Rectal smooth muscle tissue (tissue), 1 donor: ENCODE results near the gene BARHL1.

Source experiments
- H3K27ac ChIP-seq: one replicate; pipeline ENCODE4 v1.7.0; 2013; ENCODE audit warnings: low read depth, low read length, inconsistent platforms
- H3K27me3 ChIP-seq: one replicate; pipeline ENCODE4 v1.7.0; 2013; ENCODE audit warnings: low read length; ENCODE audit not compliant: control insufficient read depth, insufficient read depth
- H3K36me3 ChIP-seq: one replicate; pipeline ENCODE4 v1.7.0; 2013; ENCODE audit warnings: low read length; ENCODE audit not compliant: control insufficient read depth, insufficient read depth
- H3K4me1 ChIP-seq: one replicate; pipeline ENCODE4 v1.7.0; 2013; ENCODE audit warnings: low read length; ENCODE audit not compliant: control insufficient read depth, insufficient read depth
- H3K4me3 ChIP-seq: one replicate; pipeline ENCODE4 v1.7.0; 2013; ENCODE audit warnings: low read length
- H3K9ac ChIP-seq: one replicate; pipeline ENCODE4 v1.7.0; 2013; ENCODE audit warnings: low read length

Gene BARHL1

DNA sequence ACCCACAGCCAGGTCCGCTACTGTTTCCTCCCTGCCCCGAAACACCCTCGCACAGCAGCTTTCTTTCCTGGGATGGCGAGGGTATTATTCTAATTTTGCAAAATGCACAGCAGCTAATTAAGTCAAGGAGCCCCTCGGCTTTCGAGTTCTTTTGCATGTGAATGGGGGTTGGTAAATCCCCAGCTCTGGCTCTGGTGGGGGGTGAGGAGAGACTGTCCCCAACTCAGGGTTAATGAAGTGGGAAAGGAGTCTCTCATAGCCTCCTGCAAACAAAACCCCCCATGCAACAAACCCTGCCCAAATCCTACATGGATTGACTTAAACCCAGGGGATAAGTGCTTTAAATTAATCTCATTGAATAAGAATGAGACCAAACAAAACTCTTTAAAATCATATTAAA, 8.8 kb downstream of the BARHL1 start:
- Histone ChIP-seq H3K27me3 (peaks cover 32% of the 10 kb centered on the region), H3K9ac (no peak overlapping the region), H3K4me3 (no peak overlapping the region), H3K4me1 (no peaks in the 10 kb centered on the region), H3K27ac (no peak overlapping the region), H3K36me3 (no peaks in the 10 kb centered on the region)

DNA sequence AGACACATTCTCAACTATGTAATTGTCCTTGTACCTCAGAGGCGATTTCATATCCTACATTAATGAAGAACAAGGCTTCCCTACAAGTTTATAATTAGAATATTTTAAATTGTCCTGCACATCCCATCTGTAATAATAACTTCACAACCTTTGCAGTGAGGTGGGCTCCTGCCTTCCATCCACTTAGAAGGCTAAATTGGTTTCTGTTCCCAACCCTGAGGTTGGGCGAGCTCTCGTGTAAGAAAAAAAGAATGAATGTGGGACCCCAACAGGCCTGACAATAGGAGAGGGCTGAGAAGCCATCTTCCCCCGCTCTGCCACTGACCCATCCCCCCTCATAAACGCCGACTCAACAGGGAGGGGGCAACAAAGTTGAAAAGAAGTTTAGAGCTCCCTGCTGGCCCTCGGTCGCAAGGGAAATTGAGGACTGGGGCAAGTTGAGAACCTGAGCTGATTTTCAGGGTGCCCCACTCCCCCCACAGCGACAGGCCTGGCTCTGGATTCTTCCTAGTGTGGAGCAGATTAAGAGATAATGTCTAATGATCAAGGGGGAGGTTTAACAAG, 9.4 kb downstream of the BARHL1 start:
- H3K9ac ChIP-seq: no peak overlapping the region
- H3K4me3 ChIP-seq: no peak overlapping the region
- H3K36me3 ChIP-seq: no peaks in the 10 kb centered on the region
- H3K27me3 ChIP-seq: peaks cover 27% of the 10 kb centered on the region
- H3K4me1 ChIP-seq: no peaks in the 10 kb centered on the region
- no peak overlapping the region for H3K27ac ChIP-seq

DNA sequence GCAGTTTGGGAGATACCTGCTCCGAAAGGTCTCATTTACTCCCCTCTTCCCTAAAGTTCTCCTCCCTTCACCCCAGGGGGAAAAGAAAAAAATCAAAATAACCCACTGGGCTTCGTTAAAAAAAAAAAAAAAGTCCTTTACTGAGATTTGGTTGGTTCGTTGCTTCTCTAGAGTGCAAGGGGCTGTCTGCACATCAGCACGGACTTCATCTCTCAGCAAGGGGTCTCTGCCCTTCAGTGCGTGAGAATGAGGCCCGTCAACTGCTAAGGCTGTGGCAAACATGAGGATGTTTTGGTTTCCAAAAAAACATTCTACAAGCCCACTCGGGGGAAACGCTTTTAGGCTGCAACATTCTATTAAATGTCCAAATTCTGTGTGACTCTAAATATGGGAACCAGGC, 10.0 kb downstream of the BARHL1 start:
- Histone ChIP-seq H3K4me3 (no peak overlapping the region), H3K36me3 (no peaks in the 10 kb centered on the region), H3K9ac (no peak overlapping the region), H3K27ac (no peak overlapping the region), H3K27me3 (peaks cover 22% of the 10 kb centered on the region), H3K4me1 (no peaks in the 10 kb centered on the region)

GRCh38 chr9:132594412-132594811, 12.0 kb downstream of the BARHL1 start:
- Histone ChIP-seq H3K27ac (no peak overlapping the region), H3K27me3 (peaks cover 6% of the 10 kb centered on the region), H3K36me3 (no peaks in the 10 kb centered on the region), H3K4me3 (no peak overlapping the region), H3K9ac (no peak overlapping the region), H3K4me1 (no peaks in the 10 kb centered on the region)

DNA sequence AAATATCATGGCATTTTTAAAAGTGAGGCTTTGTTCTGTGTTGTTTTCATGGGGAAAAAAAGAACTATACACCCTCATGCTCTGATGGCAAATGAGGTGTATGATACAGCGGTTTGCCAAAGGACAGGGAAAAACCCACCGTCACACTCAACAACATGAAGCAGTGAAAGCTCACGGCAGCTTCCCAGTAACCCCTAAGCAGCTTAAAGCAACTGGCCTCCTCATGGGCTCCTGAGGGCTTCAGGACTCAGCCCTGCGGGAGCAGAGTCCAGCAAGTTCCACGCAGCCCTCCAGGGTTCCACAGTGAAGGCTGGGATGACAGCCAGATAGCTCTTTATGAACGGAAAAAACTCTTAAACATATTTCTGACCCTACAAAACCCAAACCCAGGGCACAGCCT, 12.9 kb downstream of the BARHL1 start:
- peaks cover 4% of the 10 kb centered on the region for H3K27me3 ChIP-seq
- H3K9ac ChIP-seq: no peak overlapping the region
- H3K4me1 ChIP-seq: no peaks in the 10 kb centered on the region
- no peak overlapping the region for H3K27ac ChIP-seq
- H3K36me3 ChIP-seq: no peaks in the 10 kb centered on the region
- H3K4me3 ChIP-seq: no peak overlapping the region

GRCh38 chr9:132596200-132596599, 13.8 kb downstream of the BARHL1 start:
- Histone ChIP-seq H3K36me3 (peaks cover 3% of the 10 kb centered on the region), H3K27me3 (peaks cover 4% of the 10 kb centered on the region), H3K4me3 (no peak overlapping the region), H3K4me1 (no peaks in the 10 kb centered on the region), H3K27ac (no peak overlapping the region), H3K9ac (no peak overlapping the region)

DNA sequence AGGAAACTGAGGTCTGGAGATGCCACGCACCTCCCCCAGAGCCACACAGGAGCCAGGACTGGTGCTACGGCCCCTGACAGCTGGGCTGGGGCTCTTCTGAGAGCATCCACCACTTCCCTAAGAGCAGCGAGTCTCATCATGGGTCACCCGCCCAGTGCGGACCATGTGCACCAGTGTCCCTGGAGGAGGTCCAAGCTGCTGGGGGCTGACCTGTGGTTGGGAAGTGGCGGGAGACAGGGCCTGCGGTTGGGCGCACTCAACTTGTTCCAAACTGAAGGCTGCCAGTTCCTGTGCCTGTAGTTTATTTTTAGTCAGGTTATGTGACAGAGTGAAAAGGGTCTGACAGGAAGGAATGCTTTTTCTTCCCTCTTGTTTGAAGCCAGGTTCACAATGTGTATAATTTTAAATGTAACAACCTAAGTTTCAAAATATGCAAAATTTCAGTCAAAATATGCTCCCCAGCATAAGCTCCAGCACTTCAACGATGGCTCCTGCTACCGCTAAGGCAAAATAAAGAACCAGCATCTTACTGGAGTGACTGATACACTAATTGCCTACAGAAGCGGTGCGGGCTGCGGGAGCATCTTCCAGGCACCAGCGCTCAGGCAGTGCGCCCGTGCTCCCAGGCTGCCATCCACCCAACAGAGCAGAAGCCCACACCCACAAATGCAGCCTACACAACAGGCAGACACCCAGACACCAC, 14.8 kb downstream of the BARHL1 start:
- Histone ChIP-seq H3K4me1 (no peaks in the 10 kb centered on the region), H3K4me3 (no peak overlapping the region), H3K27ac (no peak overlapping the region), H3K9ac (no peak overlapping the region), H3K36me3 (peaks cover 6% of the 10 kb centered on the region), H3K27me3 (no peaks in the 10 kb centered on the region)

DNA sequence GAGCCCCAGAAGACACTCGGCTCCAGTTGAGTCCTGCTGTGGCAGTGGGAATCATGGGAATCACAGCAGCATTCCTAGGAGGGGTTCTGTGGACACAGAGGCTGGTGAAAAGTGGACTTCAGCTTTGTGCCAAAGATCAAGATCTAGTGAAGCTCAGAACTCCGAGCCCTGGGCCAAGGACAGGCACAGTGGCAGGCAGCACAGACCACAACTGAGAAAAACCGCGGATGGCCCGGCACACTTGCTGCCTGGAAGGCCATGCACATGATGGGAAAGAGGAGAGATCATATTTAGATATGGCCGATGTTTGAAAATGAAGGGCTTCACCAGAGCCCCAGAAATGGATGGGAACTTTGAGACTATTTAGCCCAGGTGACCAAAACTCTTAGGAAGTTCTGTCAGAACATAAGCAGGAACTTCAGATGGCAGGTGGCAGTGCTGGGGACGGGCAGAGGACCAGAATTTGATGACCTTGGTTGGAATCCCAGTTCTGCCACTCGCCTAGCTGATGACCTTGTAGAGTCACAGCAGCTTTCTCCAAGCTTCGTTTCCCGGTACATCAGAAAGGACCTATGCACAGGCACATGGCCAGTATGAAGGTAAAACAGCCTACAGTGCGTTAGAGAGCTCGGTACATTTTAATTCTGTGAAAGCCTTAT, 18.0 kb downstream of the BARHL1 start:
- Histone ChIP-seq H3K4me1 (no peaks in the 10 kb centered on the region), H3K36me3 (peaks cover 6% of the 10 kb centered on the region), H3K27ac (no peak overlapping the region), H3K4me3 (no peak overlapping the region), H3K27me3 (no peaks in the 10 kb centered on the region), H3K9ac (no peak overlapping the region)

- no peaks in the 10 kb centered on the region for H3K4me1 ChIP-seq
- H3K4me3 ChIP-seq: no peak overlapping the region
- H3K27ac ChIP-seq: no peak overlapping the region
- H3K9ac ChIP-seq: no peak overlapping the region
- H3K27me3 ChIP-seq: no peaks in the 10 kb centered on the region
- peaks cover 6% of the 10 kb centered on the region for H3K36me3 ChIP-seq
These were observed 19.8 kb downstream of the BARHL1 start for GRCh38 chr9:132602207-132602606.

GRCh38 chr9:132605387-132605786, 23.0 kb downstream of the BARHL1 start:
- Histone ChIP-seq H3K27ac (no peak overlapping the region), H3K9ac (no peak overlapping the region), H3K4me3 (no peak overlapping the region), H3K36me3 (peaks cover 10% of the 10 kb centered on the region), H3K27me3 (no peaks in the 10 kb centered on the region), H3K4me1 (no peaks in the 10 kb centered on the region)

GRCh38 chr9:132606066-132606465, 23.7 kb downstream of the BARHL1 start:
- peaks cover 13% of the 10 kb centered on the region for H3K36me3 ChIP-seq
- no peaks in the 10 kb centered on the region for H3K4me1 ChIP-seq
- no peaks in the 10 kb centered on the region for H3K27me3 ChIP-seq
- no peak overlapping the region for H3K27ac ChIP-seq
- no peak overlapping the region for H3K4me3 ChIP-seq
- no peak overlapping the region for H3K9ac ChIP-seq

- Histone ChIP-seq H3K27ac (no peak overlapping the region), H3K36me3 (peaks cover 15% of the 10 kb centered on the region), H3K27me3 (no peaks in the 10 kb centered on the region), H3K4me3 (no peak overlapping the region), H3K4me1 (no peaks in the 10 kb centered on the region), H3K9ac (no peak overlapping the region)
These were observed 26.8 kb downstream of the BARHL1 start for GRCh38 chr9:132609184-132609583.

DNA sequence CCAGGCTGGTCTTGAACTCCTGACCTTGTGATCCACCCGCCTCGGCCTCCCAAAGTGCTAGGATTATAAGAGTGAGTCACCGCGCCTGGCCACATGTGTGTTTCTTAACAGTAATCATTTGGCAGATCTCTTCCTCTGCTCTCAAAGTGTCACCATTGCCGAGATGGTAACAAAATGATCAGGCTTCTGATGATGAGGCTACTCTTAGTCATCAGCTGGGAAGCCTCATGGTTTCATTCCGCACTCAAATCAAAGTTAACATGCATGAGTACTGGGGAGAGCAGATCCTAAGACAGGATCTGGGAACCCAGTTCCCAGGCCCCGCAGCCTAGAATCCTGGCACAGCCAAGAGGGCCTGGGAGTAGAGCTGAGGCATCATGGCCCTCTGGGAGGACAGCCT, 27.4 kb downstream of the BARHL1 start:
- H3K27me3 ChIP-seq: no peaks in the 10 kb centered on the region
- no peaks in the 10 kb centered on the region for H3K4me1 ChIP-seq
- H3K27ac ChIP-seq: no peak overlapping the region
- no peak overlapping the region for H3K9ac ChIP-seq
- peaks cover 15% of the 10 kb centered on the region for H3K36me3 ChIP-seq
- no peak overlapping the region for H3K4me3 ChIP-seq
